Activated B cell treated with CpG ODN at 0.5 μM for 24 hours (primary cell): ENCODE data around the gene CDKN1B. TPM values are rescaled to one million over a fixed set of nuclear protein-coding genes. Genes with fewer than 3 reads are reported as not detected.

Source experiments
- ATAC-seq: fragments of 200-7000 bp; cut with Tn5 transposase; one replicate; pipeline ENCODE4 v1.10.0; 2021; ENCODE audit warnings: low read depth, mild to moderate bottlenecking, moderate library complexity
- CTCF ChIA-PET: fragments of 350-600 bp; sonication (Branson Sonifier 250); formaldehyde crosslinking; loops from one replicate; lab custom pipeline; 2021; ENCODE audit warnings: antibody characterized with exemption; lab: Charles Lee
- POLR2A ChIA-PET: fragments of 350-600 bp; sonication (Branson Sonifier 250); formaldehyde crosslinking; loops from one replicate; lab custom pipeline; 2021; ENCODE audit warnings: antibody characterized with exemption; lab: Charles Lee
- DNase-seq: peaks from one replicate; pipeline ENCODE4 v3.0.0; 2022
- H3K27ac Mint-ChIP-seq: one replicate; pipeline ENCODE4 v1.8.0; 2020; ENCODE audit warnings: mixed read lengths
- H3K27me3 Mint-ChIP-seq: one replicate; pipeline ENCODE4 v1.8.0; 2021; ENCODE audit warnings: mixed read lengths
- H3K36me3 Mint-ChIP-seq: one replicate; pipeline ENCODE4 v1.8.0; 2021; ENCODE audit warnings: low read depth, mixed read lengths
- H3K4me1 Mint-ChIP-seq: one replicate; pipeline ENCODE4 v1.8.0; 2021; ENCODE audit warnings: mixed read lengths
- H3K4me3 Mint-ChIP-seq: one replicate; pipeline ENCODE4 v1.8.0; 2020; ENCODE audit warnings: mild to moderate bottlenecking, mixed read lengths
- H3K9me3 Mint-ChIP-seq: one replicate; pipeline ENCODE4 v1.8.0; 2020; ENCODE audit warnings: mixed read lengths
- intact Hi-C: fragments of 100-400 bp; cut with micrococcal nuclease; formaldehyde crosslinking; loops from one replicate; pipeline ENCODE4 v1.15.1; 2024
- total RNA-seq: library from RNA; stranded (reverse); gene quantifications from 2 replicates; pipeline ENCODE4 v1.2.3, GENCODE V29; 2022
- TF ChIP-seq, protein P1 (sequence below): fragments of 200-600 bp; IDR thresholded peaks from one replicate; pipeline ENCODE4 v1.8.0; 2022; ENCODE audit warnings: antibody characterized with exemption, mild to moderate bottlenecking

The CDKN1B gene
- total RNA-seq, 1 donor from 2014 or later: 56.6 TPM

DNA sequence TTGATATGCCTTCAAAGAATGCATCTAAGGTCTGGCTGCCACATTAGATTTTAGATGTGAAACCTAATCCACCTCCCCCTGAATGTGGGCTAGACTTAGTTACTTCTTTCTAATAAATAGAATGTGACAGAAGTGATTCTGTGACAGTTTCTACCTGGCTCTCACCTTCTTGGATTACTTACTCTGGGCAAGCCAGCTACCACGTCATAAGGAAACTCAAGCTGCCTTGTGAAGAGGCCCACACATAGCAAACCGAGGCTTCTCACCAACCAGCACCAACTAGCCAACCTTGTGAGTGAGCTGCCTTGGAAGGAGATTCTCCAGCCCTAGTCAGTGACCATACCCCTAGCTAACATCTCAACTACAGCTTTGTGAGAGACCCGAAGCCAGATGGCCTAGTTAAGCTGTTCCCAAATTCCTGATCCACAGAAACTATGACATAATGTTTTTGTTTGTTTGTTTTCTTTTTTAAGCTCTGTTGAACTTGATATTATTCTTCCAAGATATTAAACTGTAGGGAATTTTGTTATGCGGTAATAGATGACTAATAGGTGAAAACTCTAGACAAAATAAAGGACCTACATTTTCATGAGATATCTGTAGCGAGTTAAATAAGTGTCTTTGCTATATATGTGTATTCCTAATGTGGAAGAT, 27.4 kb upstream of the CDKN1B start:
- CTCF ChIA-PET: interaction anchor here (0.6 to 1.6 kb wide), 2 partner anchors 31 to 47 kb away, joined by 4 to 6 read pairs; no protein-coding TSS in a partner anchor
- H3K4me3 Mint-ChIP-seq: no peak overlapping the region
- intact Hi-C loops: no loop called here

GRCh38 chr12:12691549-12691948, 25.6 kb upstream of the CDKN1B start:
- TF ChIP-seq, protein P1, sequence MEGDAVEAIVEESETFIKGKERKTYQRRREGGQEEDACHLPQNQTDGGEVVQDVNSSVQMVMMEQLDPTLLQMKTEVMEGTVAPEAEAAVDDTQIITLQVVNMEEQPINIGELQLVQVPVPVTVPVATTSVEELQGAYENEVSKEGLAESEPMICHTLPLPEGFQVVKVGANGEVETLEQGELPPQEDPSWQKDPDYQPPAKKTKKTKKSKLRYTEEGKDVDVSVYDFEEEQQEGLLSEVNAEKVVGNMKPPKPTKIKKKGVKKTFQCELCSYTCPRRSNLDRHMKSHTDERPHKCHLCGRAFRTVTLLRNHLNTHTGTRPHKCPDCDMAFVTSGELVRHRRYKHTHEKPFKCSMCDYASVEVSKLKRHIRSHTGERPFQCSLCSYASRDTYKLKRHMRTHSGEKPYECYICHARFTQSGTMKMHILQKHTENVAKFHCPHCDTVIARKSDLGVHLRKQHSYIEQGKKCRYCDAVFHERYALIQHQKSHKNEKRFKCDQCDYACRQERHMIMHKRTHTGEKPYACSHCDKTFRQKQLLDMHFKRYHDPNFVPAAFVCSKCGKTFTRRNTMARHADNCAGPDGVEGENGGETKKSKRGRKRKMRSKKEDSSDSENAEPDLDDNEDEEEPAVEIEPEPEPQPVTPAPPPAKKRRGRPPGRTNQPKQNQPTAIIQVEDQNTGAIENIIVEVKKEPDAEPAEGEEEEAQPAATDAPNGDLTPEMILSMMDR: no peak
- POLR2A ChIA-PET: interaction anchor here (1.4 kb wide), 1 partner anchor 25 kb away, joined by 3 read pairs; the partner anchor contains the start of gene CDKN1B
- CTCF ChIA-PET: no interaction called here
- Mint-ChIP-seq H3K4me3 (no peak overlapping the region), H3K4me1 (peaks cover 19% of the 10 kb centered on the region), H3K27ac (peak overlapping the region; percentile 9), H3K9me3 (no peaks in the 10 kb centered on the region), H3K27me3 (no peaks in the 10 kb centered on the region), H3K36me3 (peaks cover under 1% of the 10 kb centered on the region)
- no peak for ATAC-seq
- intact Hi-C loops: no loop called here
- no peak for DNase-seq

More for the DNA sequence above, 27.4 kb upstream of the CDKN1B start:
- no peak for DNase-seq
- Mint-ChIP-seq H3K9me3 (no peaks in the 10 kb centered on the region), H3K27ac (no peak overlapping the region), H3K27me3 (no peaks in the 10 kb centered on the region), H3K4me1 (peaks cover 12% of the 10 kb centered on the region), H3K36me3 (no peaks in the 10 kb centered on the region)
- TF ChIP-seq, protein P1: no peak
- POLR2A ChIA-PET: no interaction called here
- no peak for ATAC-seq

- TF ChIP-seq, protein P1: no peak
- Mint-ChIP-seq H3K36me3 (peaks cover 2% of the 10 kb centered on the region), H3K27me3 (no peaks in the 10 kb centered on the region), H3K9me3 (no peaks in the 10 kb centered on the region), H3K4me1 (peaks cover 36% of the 10 kb centered on the region), H3K27ac (no peak overlapping the region), H3K4me3 (no peak overlapping the region)
- DNase-seq (no peak), ATAC-seq (no peak)
- ChIA-PET POLR2A (interaction anchor here (0.6 to 1.4 kb wide), 6 partner anchors 21 to 318 kb away, joined by 3 to 5 read pairs (median 4); partner anchors contain the start of gene CDKN1B), CTCF (no interaction called here)
- intact Hi-C loops: no loop called here
Observed at GRCh38 chr12:12693111-12693671, 24.0 kb upstream of the CDKN1B start.

- peak; percentile 80 for ATAC-seq
- H3K4me1 Mint-ChIP-seq: peaks cover 33% of the 10 kb centered on the region
Observed at GRCh38 chr12:12696562-12697383, 20.4 kb upstream of the CDKN1B start.

More at GRCh38 chr12:12696562-12697383, 20.4 kb upstream of the CDKN1B start:
- Mint-ChIP-seq H3K36me3 (peaks cover 2% of the 10 kb centered on the region), H3K27me3 (no peaks in the 10 kb centered on the region), H3K9me3 (no peaks in the 10 kb centered on the region), H3K4me3 (peak overlapping the region; percentile 96), H3K27ac (peak overlapping the region; percentile 99)
- intact Hi-C loops: loop anchor here (1.0 to 2.0 kb wide), 8 partner anchors 18 to 339 kb away; partner anchors contain the start of genes BORCS5, CREBL2, DDX47 and DUSP16
- ChIA-PET CTCF (interaction anchor here (0.6 to 1.4 kb wide), 4 partner anchors 17 to 168 kb away, joined by 3 to 8 read pairs (median 4); no protein-coding TSS in a partner anchor), POLR2A (interaction anchor here (0.6 to 7.5 kb wide), 18 partner anchors 9 to 1870 kb away, joined by 3 to 280 read pairs (median 7); partner anchors contain the start of genes BORCS5 and CDKN1B)
- TF ChIP-seq, protein P1: no peak
- peak; percentile 78 for DNase-seq
